Activated gamma-delta T cell treated with anti-CD3 and anti-CD28 coated beads, Interleukin-2, amount 50 U/mL, for 16 hours (primary cell): ENCODE measurements around the gene ESRRG.

ENCODE experiments used
- DNase-seq: peaks from one replicate; pipeline ENCODE4 v3.0.0-alpha.2; 2020; ENCODE audit warnings: low read depth

ESRRG gene

DNA sequence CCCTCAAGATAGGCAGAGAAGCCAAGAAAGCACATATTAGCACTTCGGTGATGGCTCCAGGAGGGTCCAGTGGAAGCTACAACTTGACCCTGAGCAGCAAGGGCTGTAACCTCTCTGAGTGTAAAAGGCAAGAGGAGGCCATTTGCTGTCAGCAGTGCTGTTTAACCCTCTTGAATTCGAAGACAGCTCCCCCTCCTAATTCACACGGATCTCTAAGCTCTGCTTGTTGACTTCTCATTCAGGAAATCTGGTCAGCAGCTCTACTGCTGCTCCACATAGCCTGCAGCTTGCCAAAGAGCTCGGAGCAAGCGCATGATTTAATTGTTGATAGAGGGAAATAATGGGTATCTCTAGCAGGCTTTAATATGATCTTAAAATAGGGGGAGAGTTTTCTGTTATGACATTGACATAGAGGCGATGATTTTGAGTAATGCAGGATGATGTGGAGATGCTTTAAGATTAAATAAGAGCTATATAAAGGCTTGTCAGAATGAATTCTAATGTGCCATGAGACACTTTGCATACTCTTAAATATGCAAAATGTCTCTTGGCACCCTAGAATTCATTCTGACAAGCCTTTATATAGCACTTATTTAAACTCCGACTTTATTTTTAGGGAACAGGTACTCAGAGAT, 220.6 kb downstream of the ESRRG start:
- DNase-seq, result no peak

DNA sequence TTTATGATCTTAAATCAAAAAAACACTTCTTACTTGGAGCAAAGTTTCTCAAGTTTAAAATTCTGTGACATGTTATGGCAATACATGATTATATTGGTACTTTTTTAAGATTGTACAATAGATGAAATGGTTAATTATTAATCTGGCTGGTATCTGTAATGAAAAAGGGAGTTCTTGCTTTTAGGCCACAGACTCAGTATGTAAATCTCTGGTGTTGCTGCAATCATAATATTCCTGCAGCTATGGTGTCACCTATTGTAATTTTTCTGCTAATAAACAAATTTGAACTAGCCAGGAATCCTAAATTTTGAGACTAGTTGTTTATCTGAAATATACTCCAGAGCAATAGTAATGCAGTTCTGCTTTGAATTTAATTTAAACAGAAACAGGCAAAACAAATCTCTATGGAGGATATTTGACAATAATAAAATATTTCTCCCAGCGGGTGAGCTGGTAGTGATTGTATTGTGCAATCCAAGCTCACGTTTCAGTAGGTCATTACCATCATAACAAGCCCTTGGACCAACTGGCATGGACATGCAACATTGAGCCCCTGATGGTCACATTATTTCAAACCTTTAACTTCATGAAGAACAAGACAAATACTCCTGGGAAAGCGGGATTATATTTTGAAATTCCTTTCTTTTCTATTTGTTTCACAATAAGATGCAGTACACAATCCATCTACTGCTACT, 222.8 kb downstream of the ESRRG start:
- DNase-seq, result no peak

DNA sequence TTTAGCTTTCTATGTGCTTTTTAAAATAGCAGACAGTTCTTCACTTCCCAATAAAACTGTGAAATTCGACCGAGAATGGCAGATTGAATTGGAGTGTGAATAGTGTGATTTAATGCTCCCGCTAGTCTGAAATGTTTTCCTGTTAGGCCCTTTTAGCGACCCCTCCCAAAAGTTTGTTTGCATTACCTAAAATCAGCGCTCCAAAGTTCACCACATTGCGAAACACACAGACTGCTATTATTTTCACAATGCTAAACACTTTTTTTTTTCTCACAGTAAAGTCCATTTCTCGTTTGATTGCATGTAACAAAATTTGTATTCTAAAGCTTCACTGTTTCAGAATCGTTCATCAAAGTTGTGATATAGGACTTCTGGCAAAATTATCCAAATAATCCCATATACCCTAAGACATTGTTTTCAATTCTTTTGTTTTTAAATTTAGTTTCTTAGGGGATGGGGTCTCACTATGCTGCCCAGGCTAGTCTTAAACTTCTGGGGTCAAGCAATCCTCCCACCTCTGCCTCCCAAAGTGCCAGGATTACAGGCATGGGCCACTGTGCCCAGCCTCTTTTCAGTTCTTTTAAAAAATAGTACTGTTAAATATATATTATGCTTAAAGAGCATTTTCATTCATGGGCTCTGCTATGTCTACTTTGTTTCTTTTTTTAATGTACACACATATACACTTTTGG, 223.5 kb downstream of the ESRRG start:
- no peak for DNase-seq

DNA sequence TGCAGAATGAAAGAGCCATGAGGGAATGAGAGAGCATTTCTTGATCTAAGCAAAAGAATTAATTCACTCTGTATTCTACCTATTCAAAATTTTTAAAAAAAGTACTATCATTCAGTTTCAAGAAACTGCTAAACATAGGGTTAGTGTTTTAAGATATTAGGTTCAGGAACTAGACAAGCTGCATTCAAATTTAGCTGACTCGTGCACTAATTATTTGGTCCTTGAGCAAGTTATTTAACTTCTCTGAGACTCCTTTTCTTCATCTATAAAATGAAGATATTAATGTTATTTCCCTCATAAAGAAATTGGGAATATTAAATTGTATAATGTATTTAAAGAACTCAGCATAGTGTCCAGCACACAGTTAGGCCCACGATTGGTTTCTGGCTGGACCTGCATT, 225.0 kb downstream of the ESRRG start:
- no peak for DNase-seq

DNA sequence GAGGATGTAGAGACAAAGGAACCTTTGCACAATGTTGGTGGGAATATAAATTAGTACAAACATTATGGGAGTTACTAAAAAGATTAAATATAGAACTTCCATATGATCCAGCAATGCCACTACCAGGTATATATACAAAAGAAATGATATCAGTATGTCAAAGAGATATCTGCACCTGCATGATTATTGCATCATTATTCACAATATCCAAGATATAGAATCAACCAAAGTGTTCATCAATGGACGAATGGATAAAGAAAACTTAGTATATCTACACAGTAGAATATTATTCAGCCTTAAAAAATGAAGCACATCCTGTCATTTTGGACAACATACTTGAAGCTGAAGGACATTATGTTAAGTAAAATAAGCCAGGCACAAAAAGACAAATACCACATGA, 238.2 kb downstream of the ESRRG start:
- DNase-seq, result no peak

DNA sequence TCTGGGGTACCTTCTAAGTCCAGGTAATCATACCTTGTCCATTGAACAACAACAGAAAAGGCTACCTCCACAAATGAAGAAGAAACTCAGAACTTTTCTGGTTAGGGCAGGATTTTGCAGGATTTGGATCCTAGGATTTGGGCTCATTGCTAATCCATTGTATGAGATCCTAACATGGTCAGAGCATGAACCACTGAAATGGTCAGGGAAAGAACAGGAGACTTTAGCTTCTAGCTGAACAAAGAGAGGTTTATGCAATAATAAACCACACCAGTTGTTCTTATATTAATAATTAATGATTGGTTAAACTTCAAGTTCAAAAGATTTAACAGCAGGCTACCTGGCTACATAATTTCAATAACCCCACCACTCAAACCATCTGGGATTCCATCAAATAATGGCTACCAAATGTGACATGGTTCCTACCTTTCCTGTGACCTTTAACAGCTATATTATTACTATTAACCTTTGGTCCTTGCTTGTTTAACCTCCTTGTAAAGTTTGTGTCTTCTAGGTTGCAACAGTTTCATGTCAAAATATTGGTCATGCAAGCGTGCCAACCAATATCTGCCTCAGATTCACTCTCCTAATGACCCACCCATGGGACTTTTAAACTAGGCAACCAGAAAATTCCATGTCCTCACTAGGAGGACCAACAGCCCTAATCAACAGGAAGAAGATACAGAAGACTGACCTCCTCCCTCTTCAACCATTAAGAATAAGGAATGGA, 239.4 kb downstream of the ESRRG start:
- no peak for DNase-seq

DNA sequence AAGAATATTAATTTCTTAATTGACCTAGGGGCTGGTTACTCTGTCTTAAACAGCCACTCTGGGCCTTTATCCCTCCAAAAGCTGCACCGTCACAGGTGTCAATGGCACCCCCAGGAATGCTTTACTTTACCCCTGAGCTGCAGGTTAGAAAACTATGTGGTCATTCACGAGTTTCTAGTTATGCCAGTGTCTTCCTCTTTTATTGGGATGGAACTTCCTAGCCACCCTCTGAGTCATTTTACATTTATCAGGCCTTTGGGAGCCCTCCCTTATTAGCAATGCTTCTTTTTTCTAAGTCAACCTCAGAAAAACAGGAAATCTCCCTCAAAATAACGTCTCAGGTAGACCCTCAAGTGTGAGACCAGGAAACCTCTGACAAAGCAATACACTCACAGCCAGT, 240.6 kb downstream of the ESRRG start:
- no peak for DNase-seq

DNA sequence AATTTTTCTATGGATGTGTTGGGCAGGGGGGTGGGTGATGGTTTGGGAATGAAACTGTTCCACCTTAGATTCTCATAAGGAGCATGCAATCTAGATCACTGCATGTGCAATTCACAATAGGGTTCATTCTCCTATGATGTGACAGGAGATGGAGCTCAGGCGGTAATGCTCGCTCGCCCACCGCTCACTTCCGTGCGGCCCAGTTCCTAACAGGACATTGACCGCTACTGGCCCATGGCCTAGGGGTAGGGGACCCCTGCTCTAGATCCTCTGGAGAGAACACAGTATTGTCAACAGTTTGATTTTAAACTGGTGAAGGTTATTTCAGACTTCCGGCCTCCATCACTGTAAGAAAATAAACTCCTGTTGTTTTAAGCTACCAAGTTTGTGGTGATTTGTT, 245.0 kb downstream of the ESRRG start:
- DNase-seq, result no peak

DNA sequence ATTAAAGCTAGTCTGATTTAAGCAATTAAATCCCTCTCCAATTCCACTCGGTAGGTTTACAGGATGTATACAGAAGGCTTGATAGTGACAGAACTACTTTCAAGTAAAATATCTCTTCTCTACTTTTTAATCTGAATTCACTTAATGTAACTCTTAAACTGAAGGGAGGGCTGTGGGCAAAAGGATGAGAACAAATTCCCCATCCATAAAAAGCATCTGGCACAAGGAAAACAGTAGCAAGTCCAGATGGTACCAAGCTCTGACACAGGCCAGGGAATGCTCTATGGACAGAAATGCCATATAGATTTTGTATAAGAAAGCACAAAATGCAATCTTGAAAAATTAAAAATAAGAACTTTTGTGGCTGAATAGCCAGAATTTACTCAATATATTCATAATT, 246.9 kb downstream of the ESRRG start:
- no peak for DNase-seq

DNA sequence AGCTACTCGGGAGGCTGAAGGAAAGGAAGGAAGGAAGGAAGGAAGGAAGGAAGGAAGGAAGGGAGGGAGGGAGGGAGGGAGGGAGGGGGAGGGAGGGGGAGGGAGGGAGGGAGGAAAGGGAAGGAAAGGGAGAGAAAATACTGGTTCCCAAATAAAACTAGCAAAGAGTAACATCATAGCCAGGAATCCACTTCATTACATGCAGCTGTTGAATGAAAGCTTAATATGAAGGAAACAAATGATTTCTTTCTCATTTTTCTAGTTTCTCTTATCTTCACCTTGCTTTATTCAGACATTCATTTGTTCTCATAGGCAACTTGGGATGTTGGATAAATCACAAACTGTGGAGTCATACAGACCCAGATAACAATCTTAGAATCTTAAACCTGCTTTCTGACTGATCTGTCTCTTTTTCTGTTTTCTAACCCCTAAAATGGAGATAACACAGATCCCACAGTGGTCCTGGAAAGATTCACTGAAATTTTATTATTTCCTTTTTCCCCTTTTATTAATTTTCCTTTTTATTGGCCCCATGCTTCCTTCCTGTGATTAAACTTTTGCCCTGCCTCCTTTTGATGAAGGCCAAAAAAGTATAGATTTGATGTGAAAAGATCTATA, 247.5 kb downstream of the ESRRG start:
- DNase-seq, result no peak

DNA sequence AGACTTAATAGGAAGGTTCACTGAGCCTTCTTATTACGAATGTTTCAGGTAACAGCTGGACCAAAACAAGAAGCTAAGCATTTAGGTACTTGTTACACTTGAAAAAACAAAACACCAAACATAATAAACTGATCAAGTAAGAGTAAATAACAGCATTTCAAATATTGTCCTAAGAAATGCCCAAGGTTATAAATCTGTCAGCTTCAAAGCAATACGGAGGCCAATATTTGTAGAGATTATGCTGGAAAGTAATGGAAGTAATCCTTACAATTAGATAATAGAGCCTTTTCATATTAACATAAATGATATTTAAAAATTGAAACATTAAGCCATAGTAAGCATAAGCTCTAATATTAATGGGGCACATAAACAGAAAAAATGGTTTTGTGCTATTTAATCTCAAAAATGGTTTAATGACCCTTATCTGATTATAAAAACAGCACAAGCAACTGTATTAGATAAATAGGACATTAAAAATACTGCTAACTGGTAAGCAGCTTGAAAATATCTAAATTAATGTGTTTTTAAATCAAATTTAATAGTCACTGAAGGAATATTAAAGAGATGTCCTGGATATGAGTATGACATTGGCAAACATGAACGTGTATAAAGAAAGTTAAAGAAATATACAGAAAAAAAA, 256.9 kb downstream of the ESRRG start:
- no peak for DNase-seq

DNA sequence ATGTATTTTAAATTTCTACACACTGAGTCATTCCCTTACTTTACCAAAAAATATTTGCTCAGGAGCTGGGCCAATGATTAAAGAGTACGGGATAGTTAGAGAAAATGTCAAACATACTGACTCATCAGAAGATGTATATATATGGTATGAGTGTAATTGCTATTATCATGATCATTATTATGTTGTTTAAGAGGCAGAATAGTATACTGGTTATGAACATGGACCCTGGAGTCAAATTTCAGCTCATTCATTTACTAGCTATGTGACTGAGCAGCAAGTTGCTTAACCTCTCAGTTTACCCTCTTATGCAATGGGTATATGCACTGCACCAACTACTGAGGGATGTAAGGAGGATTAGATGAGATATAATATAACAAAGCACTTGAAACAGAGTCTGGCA, 258.7 kb downstream of the ESRRG start:
- DNase-seq, result no peak

DNA sequence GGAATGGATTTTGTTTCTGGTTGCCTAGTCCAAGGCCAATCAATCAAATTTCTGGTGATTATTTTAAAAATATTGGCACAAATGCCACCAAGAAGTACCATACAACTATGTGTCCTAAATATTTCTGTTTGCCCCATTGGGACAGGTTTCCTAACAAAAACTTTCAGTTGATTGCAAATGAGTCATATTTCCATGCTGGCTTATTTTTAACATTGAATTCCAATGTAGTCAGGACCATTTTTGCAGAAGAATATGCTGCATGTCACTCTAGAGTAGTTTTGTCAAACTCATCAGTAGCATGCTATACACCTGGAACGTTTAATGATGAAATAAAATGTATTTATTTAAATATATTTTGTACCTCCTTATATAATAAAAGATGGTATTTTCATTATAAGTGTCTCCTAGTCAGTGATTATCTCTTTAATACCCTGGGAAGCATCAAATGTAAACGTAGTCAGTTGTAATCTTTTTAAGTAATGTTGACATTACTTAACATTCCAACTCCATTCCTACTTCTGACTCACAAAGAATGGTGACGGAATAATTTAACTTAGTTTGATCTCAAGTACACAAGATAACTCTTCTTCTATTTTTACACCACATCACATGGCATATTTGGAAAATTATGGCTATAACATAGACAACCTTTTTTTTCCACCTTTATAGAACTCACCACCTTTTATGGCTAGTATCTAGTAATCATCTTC, 261.0 kb downstream of the ESRRG start:
- no peak for DNase-seq

DNA sequence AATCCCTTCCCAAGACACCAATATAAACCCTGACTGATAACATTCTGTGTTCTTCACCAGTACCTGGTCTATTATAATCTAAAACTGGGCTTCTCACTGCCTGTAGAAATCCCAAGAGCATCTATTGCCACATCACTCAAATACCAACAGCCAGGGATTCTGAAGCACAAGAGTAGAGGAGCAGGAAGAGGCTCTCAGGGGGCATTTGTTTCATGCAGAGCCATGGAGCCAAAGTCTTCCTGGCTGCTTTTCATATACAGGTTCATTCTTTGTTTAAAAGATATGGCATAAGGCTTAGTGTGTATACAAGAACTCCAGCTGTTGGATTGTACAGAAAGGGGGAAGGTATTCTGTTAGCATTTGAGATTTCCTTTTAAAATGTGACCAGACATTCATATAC, 261.8 kb downstream of the ESRRG start:
- no peak for DNase-seq

DNA sequence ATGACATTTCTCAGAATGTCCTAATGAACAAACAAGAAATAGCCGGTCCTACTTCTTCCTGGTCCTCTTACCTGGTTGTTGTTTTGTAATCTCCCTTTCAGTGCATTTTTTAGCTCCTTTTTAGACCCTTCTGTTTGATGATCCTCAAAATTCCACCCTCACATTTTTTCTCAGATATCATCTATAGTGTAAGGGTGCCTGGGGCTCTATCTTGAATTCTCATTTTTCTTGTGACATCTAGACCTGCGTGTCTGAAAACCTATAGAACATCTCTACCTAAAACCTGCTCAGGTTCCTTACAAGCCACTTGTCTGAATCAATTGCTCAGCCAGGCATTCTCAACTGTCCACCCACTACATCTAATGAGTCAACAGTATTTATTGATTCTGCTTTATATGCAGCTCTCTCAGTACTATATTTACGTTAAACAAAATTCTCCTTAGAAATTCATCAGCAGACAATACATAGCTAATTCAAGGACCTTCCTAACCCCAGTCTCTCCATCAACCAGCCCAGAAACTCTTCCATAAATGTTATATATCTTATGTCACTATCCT, 263.5 kb downstream of the ESRRG start:
- no peak for DNase-seq

DNA sequence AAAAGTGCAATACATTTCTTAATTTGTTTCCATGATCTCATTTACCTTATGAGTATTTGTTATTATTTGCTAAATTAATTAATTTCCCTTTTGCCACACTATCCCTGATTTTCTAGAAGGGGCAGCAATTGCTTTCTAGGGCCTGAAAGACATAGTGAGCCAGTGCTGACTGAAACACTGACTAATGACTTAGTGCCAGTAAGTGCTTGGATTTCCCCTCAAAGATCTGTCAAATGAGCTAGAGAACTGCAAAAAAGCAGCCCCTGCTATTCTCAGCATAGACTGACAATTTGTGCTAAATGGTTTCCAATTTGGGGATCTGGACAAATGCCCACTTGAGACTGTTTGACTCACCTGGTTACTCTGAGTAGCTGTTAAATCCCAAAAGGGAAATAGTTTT, 264.4 kb downstream of the ESRRG start:
- no peak for DNase-seq

DNA sequence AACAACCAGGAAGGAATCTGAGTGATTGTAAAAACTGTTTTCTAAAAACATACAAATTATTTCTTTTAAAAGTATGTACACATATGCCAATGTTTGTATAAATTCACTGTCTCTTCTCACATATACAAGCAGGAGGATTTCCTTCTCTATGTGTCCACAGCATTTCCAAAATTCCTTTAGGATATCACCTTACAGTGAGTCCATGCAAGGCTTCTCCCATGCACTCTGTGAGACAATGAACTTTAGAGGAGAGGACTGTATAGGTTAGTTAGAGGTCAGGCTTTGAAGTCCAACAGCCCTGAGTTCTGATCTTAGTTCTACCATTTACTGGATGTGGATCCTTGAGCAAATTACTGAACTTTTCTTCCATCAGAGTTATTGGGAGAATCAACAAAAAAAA, 265.9 kb downstream of the ESRRG start:
- DNase-seq, result no peak

DNA sequence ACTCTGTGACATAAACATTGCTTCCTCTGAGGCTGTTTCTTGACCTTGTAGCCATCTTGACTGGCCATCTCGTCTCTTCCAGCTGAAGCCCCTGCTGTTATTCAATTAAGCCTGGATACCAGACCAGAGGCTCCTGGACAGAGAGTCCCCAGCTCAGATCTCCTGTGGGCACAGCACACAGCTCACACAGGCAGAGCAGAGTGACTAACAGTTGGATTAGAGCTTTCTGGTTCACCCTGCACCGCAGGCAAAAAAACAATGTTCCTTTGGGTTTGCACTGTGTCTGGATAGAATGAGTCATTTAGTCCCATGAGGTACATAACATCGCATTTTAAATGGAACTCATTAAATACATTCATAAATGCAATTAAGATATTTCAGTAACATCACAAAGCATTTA, 266.5 kb downstream of the ESRRG start:
- no peak for DNase-seq

DNA sequence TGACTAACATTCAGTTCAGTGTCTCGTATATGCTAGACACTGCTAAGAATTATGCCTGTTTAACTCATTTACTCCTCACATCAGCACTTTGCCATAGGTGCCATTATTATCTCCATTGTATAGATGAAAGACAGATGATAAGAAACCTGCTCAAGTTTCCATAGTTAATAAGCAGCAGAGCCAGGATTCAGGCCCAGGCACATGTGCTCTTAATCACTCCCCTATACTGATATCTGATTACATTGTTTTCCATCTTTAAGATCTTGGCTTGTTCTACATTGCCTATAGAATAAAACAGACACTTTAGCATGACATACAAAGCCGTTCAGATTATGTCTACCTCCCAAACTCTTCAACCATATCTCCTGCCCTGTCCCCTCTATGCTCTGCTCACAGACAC, 269.5 kb downstream of the ESRRG start:
- DNase-seq, result no peak
